ENCODE results near the gene ADNP.
"Not testable (repeated sequence)": the region's sequence is repeated elsewhere in the genome, so short reads cannot be mapped to it uniquely, and the experiment has no call there.

The ADNP gene

GRCh38 chr20:50898475-50898874 is 32.8 kb downstream of the ADNP start:
- DNase-seq, result no peak

GRCh38 chr20:50895111-50895830 is 36.0 kb downstream of the ADNP start:
- no peak for DNase-seq

GRCh38 chr20:50893620-50894019 is 37.6 kb downstream of the ADNP start:
- no peak for DNase-seq

GRCh38 chr20:50892394-50892793 is 38.8 kb downstream of the ADNP start:
- DNase-seq, result no peak

GRCh38 chr20:50891138-50891537 is 40.1 kb downstream of the ADNP start:
- DNase-seq, result no peak

GRCh38 chr20:50887576-50887975 is 43.7 kb downstream of the ADNP start:
- DNase-seq, result no peak

- no peak for DNase-seq
Observed at GRCh38 chr20:50886184-50886790, 45.0 kb downstream of the ADNP start.

GRCh38 chr20:50885781-50886180 is 45.5 kb downstream of the ADNP start:
- no peak for DNase-seq

GRCh38 chr20:50885068-50885467 is 46.2 kb downstream of the ADNP start:
- no peak for DNase-seq

- DNase-seq, result no peak
Observed at GRCh38 chr20:50883856-50884255, 47.4 kb downstream of the ADNP start.

GRCh38 chr20:50881759-50882424 is 49.3 kb downstream of the ADNP start:
- DNase-seq, result not testable (repeated sequence)

GRCh38 chr20:50879649-50880550 is 51.3 kb downstream of the ADNP start:
- DNase-seq, result no peak

- DNase-seq, result no peak
Observed at GRCh38 chr20:50877232-50877743, 53.9 kb downstream of the ADNP start.

- DNase-seq, result no peak
Observed at GRCh38 chr20:50876816-50877215, 54.4 kb downstream of the ADNP start.

GRCh38 chr20:50876063-50876685 is 55.1 kb downstream of the ADNP start:
- no peak for DNase-seq

GRCh38 chr20:50874758-50875665 is 56.2 kb downstream of the ADNP start:
- DNase-seq, result no peak

GRCh38 chr20:50874111-50874757 is 57.0 kb downstream of the ADNP start:
- no peak for DNase-seq

- DNase-seq, result no peak
Observed at GRCh38 chr20:50873585-50873984, 57.7 kb downstream of the ADNP start.

GRCh38 chr20:50872560-50873425 is 58.4 kb downstream of the ADNP start:
- DNase-seq, result no peak
